ENCODE results near the gene CYREN. TPM values are rescaled to one million over a fixed set of nuclear protein-coding genes. Genes with fewer than 3 reads are reported as not detected.
"Not testable (repeated sequence)": the region's sequence is repeated elsewhere in the genome, so short reads cannot be mapped to it uniquely, and the experiment has no call there.

CYREN gene
- total RNA-seq, 2 donors from 2014 or later: 33.4 to 44.5 TPM

DNA sequence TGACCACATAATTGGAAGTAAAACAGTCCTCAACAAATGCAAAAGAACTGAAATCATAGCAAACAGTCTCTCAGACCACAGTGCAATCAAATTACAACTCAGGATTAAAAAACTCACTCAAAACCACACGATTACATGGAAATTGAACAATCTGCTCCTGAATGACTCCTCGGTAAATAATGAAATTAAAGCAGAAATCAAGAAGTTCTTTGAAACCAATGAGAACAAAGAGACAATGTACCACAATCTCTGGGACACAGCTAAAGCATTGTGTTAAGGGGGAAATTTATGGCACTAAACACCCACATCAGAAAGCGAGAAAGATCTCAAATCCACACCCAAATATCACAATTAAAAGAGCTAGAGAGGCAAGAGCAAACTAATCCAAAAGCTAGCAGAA lies 45.9 kb downstream of the CYREN start:
- H3K4me1 Mint-ChIP-seq (ENCODE audit: low read depth); H3K27me3 Mint-ChIP-seq (ENCODE audit: low read depth); H3K9me3 Mint-ChIP-seq; H3K4me3 Mint-ChIP-seq; H3K27ac Mint-ChIP-seq; ATAC-seq (replicated peaks in 1 of 2); DNase-seq: not testable (repeated sequence)
- peaks cover 11 to 14% of the 10 kb centered on the region in 2 donors for H3K36me3 Mint-ChIP-seq (ENCODE audit: insufficient read depth in 2 of 2)

DNA sequence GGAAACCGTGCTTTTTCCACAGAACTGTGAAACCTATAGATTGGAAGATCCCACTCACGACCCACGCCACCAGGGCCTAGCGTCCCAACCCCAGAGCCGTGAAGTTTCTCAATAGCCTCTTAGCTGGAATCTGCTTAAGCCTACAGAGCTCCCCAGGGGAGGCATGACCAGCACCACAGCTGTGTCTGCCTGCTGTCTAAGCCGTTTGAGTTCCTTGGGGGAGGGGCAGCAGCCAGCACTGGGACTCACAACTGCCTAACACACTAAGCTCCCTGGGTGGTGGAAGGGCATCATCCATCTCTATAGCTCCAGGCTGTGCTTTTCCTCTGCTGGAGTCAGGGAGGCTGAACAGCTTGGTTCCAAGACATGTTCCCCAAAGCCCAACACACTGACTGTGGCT lies 48.6 kb downstream of the CYREN start:
- Mint-ChIP-seq H3K4me1 (ENCODE audit: low read depth) (no peaks in the 10 kb centered on the region), H3K9me3 (peaks cover 7 to 8% of the 10 kb centered on the region in 2 donors)

DNA sequence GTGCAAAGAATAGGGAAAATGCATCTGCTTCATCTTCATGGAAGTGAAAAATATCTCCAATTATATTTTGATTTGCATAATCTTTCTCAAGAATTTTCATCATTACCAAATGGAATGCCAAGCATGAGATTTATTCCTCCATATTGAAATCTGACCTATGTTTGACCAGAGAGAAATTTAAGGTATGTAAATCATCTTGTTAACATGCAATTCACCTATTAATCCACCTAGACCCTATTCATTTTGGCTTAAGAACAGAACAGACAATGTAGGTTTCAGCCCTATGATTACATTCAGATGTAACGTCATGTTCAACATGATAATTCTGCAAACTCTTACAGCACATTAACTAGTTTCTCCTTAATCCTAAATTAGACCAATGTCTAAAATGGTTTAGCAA lies 53.4 kb downstream of the CYREN start:
- ATAC-seq (replicated peaks in 1 of 2) (no peak), DNase-seq (no peak)
- Mint-ChIP-seq H3K36me3 (ENCODE audit: insufficient read depth in 2 of 2) (peaks cover 6 to 14% of the 10 kb centered on the region in 2 donors), H3K4me1 (ENCODE audit: low read depth) (no peaks in the 10 kb centered on the region), H3K9me3 (peaks cover 5 to 9% of the 10 kb centered on the region in 2 donors), H3K4me3 (no peak overlapping the region), H3K27ac (no peak overlapping the region), H3K27me3 (ENCODE audit: low read depth) (no peaks in the 10 kb centered on the region)

More for the DNA sequence above, 48.6 kb downstream of the CYREN start:
- Mint-ChIP-seq H3K27ac (no peak overlapping the region), H3K36me3 (ENCODE audit: insufficient read depth in 2 of 2) (peaks cover 12 to 19% of the 10 kb centered on the region in 2 donors), H3K4me3 (no peak overlapping the region), H3K27me3 (ENCODE audit: low read depth) (no peaks in the 10 kb centered on the region)
- DNase-seq (no peak), ATAC-seq (replicated peaks in 1 of 2) (no peak)

Other genes with a start within 250 kb of the CYREN start
- gene AGBL3, start 184.2 kb downstream of the CYREN start, total RNA-seq: 1 to 10 TPM; 2.4 to 3.8 TPM
- 10 to 100 TPM; 26.4 to 37.0 TPM for gene TMEM140, start 22.6 kb downstream of the CYREN start, total RNA-seq
- gene WDR91, start 40.8 kb upstream of the CYREN start, total RNA-seq: 10 to 100 TPM; 21.5 to 27.1 TPM
- not detected for gene STRA8, start 63.1 kb upstream of the CYREN start, total RNA-seq

Measured in activated T-cell treated with anti-CD3 and anti-CD28 coated beads, Interleukin-2, amount 50 U/mL, for 72 hours (primary cell).